GM19099 (cell line): ENCODE results near the gene HOXC12.

Experiments
- POLR2A ChIP-seq: IDR thresholded peaks from 3 replicates; pipeline ENCODE4 v1.6.1; 2011; ENCODE audit warnings: low read depth; ENCODE audit not compliant: insufficient read length; ENCODE audit errors: extremely low read depth

The HOXC12 gene

GRCh38 chr12:53954694-53955035, at the start of gene HOXC12:
Gene HOXC12, plus strand, starts transcription at chr12:53954903. Its CDS starts 27 bp downstream, at chr12:53954930.
- TF ChIP-seq POLR2A: no peak

- TF ChIP-seq POLR2A: no peak
Observed at GRCh38 chr12:53907103-53907502, 47.6 kb upstream of the HOXC12 start.

DNA sequence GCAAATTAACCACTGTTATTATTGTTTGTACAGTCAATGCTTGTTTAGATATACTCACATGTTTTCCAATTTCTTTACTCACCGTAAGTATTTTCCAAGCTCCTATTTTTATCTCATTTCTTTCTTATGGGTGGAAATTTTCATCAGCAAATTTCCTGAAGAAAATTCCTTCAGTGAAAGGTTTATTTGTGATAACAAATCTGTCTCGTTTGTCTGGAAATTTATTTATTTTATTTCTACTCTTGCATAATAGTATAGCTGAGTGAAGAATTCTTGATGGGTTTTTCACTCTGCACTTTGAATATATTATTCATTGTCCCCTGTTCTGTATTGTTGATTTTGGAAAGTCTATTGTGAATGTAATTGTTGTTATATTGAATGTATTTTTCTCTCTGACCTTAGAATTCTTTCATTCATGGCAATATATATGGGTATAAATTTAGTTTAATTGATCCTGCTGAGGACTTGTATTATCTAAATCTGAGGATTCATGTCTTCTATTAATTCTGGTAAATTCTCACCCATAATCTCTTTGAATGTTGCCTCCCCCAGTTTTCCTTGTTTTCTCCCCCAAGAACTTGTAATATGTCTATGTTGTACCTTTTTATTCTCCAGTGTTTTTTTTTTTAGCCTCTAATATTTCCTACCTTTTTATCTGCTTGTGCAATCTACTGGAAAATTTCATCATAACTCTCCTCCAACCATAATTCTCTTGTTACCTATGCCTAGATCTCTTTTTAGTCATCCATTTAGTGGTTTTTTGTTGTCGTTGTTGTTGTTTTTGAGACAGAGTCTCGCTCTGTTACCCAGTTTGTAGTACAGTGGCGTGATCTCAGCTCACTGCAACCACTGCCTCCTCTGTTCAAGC, 37.7 kb upstream of the HOXC12 start:
- TF ChIP-seq POLR2A: no peak

DNA sequence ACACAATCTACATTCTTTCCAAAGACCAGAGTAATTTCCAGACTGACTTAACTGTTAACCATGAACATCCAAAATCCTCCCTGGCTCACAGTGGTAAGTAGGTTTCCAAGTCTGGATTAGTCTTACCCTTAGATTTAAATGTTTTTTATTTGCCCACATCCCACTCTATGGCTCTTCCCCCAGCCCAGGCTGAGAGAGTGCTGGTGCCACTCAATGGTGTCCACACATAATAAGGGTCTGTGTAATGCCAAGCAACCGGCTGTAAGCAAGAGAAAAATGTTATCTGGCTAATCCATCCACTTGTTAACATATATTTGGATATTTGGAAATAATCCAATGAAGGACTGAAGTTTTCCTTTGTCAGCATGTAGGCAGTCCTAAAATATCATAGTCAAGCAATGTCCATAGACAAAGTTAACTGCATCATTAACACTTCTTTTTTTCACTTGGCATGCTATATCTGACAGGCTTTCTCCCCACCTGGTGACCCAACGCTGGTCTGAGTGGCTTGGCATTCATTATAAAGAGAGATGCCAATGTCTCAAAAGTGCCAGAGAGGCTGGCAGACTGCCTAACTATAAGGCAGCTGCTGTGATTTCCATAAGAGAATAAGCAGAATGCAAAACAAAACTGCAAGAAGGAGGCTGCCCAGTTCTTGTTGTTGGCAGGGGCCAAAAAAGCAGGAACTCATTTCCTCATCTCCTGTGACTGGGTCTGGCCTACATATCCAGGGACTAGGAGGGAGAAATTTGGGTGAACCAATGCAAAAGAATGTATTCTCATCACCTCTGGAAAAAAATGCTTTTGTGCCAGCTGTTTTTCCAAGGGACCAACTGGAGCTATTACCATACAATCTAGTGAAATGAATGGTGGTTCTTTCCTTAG, 29.9 kb upstream of the HOXC12 start:
- no peak for TF ChIP-seq POLR2A

GRCh38 chr12:53927220-53928029, 27.3 kb upstream of the HOXC12 start:
- TF ChIP-seq POLR2A: no peak

DNA sequence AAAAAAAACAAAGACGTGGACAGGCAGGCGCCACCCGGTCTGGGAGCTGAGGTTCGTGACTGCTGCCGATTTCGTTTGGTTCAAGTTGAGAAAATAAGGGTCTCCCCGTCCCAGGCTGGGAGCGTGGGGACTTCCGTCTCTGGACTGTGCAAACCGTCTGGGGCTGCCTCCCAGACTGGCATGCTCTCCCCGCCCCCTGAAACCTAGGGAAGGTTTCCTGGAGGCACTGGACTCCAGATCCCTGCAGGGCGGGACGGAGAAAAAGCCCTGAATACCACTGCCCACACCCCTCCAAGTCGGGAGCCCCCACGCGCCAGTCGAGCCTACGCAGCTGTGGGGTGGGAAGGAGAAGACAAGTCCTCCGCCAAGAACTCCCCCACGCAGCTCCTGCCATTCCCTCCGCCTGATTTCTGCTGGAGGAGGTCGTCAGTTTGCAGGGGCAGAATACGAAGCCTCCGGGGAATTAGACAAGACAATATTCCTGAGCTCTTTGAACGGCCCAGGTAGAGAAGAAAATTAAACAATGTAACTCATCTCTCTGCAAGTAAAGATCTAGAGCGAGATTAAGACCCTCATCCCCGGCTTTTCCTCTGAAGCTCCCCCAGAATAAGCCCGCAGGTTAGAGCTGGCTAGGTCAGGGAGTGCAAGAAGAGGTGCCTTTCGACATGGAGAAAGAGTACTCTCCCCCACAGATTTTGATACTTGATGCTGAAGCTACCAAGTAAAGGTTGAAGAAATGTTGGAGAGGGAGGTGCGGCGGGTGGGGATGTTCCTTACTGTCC, 26.5 kb upstream of the HOXC12 start:
- TF ChIP-seq POLR2A: no peak

DNA sequence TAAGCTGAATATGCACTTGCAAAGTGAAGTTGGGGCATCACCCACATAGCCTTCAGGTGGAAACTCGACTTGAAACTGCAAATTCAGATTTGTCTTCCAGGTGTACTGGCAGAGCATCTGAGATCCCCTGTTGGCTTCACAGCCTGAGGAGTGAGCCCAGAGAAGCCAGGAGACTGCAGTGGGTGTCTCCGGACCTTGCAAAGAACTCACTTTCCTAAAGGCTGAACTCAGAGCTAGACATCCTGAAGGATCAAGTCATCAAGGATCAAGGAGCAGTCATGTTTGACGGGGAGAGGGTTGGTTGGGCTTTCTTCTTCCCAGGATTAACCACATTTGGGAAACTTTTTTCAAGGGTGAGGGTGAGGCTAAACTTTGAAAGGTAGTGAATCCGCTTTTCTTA, 25.2 kb upstream of the HOXC12 start:
- no peak for TF ChIP-seq POLR2A

- no peak for TF ChIP-seq POLR2A
Observed at GRCh38 chr12:53930591-53931255, 24.0 kb upstream of the HOXC12 start.

GRCh38 chr12:53931844-53932581, 22.7 kb upstream of the HOXC12 start:
- TF ChIP-seq POLR2A: no peak

DNA sequence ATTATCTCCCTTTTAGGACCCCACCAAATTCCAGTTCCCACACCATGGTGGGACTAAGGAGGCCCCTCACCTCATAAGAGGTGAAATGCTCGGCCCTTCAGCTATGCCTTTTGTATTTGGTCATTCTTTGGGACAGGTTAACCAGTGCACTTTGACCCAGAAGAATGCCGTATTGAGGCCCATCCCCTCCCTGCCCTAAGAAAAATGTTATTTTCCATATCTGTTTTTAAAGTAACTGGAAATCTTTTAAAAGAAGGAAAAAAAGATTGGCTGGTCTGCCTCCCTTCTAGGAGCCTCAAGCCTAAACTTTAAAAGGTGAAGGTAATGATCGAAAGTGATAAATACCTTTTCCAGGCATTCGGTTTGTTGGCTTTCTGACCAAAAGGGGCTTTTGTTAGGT, 21.8 kb upstream of the HOXC12 start:
- no peak for TF ChIP-seq POLR2A

- no peak for TF ChIP-seq POLR2A
Observed at GRCh38 chr12:53935383-53936341, 19.0 kb upstream of the HOXC12 start.

- TF ChIP-seq POLR2A: no peak
Observed at GRCh38 chr12:53937099-53937498, 17.6 kb upstream of the HOXC12 start.

DNA sequence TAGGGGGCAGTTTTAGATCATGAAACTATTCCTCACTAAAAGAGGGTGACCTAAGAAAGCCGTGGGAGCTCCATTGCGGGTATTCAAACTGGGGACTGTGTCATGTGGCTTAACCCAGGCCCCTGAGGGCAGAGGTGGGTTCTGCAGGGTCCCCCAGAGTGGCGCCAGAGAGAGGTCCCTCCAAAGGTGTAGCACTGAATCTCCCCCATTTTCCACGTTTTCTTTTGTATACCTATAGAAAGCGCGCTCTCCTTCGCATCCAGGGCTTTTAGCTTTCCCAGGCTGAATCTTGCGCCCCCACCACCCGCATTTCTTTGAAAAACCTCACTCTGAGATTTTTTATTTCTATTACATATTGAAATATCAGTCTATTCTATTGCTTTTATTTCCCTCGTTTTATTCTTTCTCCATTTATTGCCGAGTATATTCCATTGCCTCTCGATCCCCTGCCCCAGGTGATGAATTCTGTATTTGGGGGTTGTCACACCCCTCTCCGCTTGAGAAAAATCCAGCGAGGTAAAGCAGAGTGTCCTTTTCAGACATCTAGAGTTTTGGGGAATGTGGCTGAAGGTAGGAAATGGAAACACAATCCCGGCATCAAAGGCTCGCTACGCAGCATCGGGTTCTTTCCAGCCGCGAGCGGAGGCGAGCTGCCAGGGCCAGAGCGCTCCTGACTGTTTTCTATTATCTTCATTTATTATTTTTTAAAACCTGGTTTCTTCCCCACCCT, 16.9 kb upstream of the HOXC12 start:
- no peak for TF ChIP-seq POLR2A
